ENCODE measurements around the gene IGFBP5.
A peak's percentile ranks its signal among the peaks of the same experiment; 100 is the strongest.

IGFBP5 gene

DNA sequence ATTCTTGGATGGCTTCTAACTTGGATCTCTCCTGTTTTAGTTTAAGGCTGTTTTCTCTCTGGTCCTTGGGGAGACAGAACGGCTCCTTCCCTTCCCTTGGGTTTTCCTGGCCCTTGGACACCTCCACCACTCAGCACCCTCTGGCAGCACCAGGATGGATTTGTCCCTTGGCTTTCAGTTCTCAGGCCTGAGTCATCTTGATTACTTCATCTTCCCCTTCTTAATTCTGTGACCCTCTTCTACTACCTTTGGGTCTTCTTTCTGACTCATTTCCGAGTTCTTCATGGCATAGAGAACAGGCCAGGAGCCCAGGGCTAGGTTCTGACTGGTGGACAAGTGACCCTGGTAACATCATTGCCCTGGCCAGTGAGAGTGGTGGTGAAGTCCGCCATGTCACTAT lies 47.2 kb downstream of the IGFBP5 start:
- no peak for DNase-seq (ENCODE audit: low read depth in 2 of 2, low spot score in 1 of 2)

DNA sequence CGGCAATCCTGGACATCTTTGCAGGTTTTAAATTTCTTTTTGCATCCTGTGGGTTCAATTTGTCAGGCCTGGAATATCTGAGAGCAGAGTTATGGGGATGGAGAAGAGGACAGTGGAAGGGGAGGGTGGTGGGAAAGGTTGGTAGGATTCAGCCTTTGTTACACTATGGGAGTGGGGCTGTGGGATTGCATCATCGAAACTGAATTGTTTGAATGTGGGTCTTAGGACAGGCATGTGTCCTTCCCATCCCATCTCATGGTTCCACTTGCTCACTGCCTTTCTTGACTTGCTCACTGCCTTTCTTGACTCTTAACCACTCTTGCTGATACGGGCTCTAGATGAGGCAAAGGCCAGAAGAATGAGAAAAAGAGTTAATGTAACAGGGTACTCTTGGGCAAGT lies 49.2 kb downstream of the IGFBP5 start:
- DNase-seq (ENCODE audit: low read depth in 2 of 2, low spot score in 1 of 2): no peak

DNA sequence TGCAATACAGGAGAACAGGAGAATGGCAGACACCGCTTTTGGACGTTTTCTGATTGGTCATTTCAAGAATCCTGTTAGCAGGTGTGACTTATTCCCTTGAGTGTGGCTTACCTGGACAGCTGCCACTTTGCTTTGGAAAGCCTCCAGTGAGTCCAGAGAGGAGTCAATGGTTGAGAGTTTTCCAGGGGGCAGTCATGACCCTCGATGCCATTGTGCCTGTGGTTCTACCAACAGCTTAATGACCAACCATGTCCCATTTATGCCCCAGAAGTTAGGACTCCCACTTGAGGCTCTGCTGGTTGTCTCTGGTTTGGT lies 49.8 kb downstream of the IGFBP5 start:
- DNase-seq (ENCODE audit: low read depth in 2 of 2, low spot score in 1 of 2): no peak

DNA sequence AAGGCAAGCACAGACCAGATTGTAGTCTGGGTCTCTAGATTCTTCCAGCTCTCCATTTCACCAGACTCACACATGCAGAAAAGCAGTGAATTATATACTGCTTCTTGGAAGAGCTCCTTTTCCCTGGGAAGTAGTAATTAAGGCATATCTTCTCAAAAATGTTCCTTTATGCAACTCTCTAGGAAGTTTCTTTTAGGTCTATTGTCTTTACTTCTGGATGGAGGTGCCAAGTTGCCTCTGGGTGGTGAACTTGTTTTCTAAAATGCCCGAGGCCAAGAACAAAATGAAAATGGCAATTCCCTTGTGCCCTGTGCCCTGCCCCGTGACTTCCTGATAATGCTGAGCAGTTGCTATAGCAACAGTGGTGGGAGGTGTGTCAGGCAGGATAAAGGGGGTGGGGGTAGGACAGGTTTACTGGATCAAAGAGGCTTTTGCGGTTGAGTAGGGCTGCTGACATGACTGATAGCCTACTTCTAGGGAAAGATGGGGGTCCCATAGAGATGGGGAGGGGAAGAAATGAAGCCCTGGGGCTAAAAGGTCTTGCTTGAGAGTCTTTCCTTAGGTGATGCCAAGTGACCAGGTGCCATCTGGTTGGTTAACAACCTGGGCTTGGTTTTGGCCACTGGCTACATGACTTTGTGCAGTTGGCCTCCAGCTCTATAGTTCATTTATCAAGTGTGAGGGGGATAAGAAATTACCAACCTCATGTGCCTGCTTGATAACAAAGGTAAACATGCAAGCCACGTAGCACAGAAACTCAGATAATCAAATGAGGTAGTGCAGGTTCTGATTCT lies 50.3 kb downstream of the IGFBP5 start:
- DNase-seq (ENCODE audit: low read depth in 2 of 2, low spot score in 1 of 2): no peak

GRCh38 chr2:216643986-216644659 lies 51.2 kb downstream of the IGFBP5 start:
- no peak for DNase-seq (ENCODE audit: low read depth in 2 of 2, low spot score in 1 of 2)

- no peak for DNase-seq (ENCODE audit: low read depth in 2 of 2, low spot score in 1 of 2)
Observed at GRCh38 chr2:216637472-216637871, 57.9 kb downstream of the IGFBP5 start.

DNA sequence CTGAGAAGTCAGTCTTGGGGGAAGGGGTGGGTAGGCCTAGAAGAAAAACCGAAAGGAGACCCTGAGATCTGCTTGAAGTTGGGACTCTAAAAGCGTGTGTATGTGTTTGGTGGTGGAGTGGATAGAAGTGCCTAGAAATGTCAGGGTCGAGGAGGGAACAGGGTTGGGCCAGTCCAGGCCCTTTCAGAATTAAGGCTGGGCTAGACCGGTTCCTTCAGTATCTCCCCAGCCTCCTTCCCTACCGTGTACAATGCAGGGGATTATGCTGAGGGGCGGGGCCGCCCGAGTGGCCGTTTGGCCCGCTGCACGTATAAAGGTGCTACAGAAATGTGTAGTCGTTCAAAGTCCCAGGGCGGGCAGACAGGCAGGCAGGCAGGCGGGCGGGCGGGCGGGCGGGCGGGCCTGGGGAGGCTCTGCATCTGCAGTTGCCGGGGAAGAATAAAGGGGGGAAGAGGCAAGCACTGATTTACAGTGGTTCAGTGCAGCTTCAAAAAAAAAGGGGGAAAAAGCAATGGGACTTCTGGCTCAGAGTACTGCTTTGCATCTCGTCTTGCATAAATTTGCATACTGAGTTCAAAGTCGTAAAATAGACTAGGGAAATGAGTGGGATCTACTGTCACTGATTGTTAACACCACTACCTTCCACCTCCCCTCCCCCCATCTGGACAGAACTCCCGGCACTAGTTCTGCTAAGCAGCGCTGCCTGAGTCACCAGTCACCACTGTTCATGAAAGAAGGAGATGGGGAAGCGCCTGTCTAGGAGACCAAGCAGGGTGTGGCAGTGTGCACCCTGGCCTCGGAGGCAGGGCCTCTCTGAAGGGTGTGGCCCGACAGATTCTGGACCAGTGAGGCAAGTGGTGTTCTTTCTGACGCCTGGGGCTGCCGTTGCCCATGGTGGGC lies 58.5 kb downstream of the IGFBP5 start:
- DNase-seq (ENCODE audit: low read depth in 2 of 2, low spot score in 1 of 2): no peak

DNA sequence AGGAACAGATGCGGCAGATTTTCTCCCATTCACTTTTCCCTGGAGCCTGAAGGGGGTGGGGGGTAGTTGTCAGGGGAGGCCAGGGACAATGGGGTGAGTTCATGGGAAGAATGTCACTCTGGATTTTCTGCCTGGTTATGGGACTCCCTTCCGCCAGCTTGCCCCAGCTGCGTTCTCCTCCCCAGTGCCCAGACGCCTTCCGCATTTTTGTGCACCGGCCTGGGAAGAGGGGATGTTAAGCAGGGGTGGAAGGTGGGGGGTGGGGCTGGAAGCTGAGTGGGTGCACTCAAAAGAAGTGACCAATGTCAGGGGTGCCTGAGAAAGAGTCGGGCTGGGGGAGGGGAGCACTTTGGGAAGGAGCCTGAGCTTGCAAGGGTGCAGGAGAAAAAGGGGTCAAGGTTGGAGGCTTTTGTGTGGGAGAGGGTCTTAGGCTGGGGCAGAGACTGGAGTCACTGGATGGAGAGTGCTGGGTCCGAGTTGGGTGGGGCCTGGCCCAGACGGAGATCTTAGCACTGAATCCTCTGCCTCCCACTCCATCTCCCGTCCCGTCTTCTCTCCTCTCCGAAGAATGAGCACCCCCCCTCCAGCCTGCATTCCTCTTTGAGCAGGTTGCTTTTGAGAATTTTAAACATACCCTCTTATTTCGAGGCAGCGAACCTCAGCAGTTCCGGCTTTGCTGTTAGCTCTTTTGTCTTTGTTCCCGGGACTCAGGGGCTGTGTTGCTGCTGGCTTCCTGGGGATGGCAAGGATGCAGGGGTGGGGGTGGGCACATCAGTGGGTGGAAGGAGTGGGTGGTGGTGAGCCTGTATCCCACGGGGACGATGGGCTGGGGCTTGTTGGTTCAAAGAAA lies 59.4 kb downstream of the IGFBP5 start:
- DNase-seq (ENCODE audit: low read depth in 2 of 2, low spot score in 1 of 2): no peak

DNA sequence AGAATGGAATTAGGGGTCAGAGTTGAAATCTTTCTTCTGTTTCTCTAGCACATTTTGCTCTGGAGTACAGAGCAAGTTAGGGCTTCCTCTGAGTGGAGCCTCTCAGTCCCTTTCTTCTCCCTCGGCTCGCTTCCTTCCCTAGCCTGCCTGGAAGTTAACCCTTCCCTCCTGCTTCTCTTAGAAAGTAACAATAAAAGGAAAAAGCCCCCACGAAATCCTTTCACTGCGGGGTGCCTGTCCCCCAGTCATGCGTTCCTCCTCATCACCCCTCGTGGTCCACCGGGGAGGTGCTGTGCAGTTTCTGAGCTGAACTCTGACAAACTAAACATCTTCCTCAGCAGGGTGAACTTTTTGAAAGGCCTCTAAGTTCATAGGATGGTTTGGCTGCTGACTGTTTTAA lies 60.2 kb downstream of the IGFBP5 start:
- no peak for DNase-seq (ENCODE audit: low read depth in 2 of 2, low spot score in 1 of 2)

- DNase-seq (ENCODE audit: low read depth in 2 of 2, low spot score in 1 of 2): no peak
Observed at GRCh38 chr2:216634370-216635148, 60.8 kb downstream of the IGFBP5 start.

- no peak for DNase-seq (ENCODE audit: low read depth in 2 of 2, low spot score in 1 of 2)
Observed at GRCh38 chr2:216633616-216634369, 61.6 kb downstream of the IGFBP5 start.

GRCh38 chr2:216632952-216633615 lies 62.3 kb downstream of the IGFBP5 start, which contains the start of gene IGFBP2:
IGFBP2 (plus strand) TSS chr2:216633420; CDS start chr2:216633524, 104 bp downstream.
- DNase-seq (ENCODE audit: low read depth in 2 of 2, low spot score in 1 of 2): peak in 1 of 2 donors; percentile 1

DNA sequence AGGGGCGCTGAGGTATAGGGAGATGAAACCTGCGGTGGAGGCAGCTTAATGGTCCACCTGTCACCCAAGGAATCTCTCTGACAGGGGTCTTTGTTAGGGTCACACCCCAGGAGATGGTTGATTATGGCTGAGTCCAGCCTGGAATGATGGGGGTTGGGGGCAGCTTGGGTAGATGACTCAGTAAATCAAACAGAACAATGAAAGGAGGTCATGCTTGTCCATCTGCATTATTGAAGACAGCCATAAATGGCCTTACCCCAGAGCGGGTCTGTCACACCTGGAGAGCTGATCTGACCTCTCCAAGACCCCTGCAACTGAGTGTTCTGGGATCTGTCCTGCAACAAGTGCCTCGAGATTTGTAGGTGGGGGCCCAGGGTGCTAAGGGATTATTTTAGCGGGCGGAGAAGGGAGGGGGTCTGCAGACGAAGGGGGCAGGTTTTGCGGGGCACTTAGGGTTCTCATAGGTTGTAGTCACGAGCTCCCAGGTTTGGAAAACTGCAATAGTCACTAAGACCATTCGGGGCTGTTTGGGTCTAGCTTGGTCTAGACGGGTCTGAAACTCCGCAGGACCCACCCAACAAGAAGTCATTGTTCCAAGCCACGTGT lies 62.9 kb downstream of the IGFBP5 start:
- no peak for DNase-seq (ENCODE audit: low read depth in 2 of 2, low spot score in 1 of 2)

- DNase-seq (ENCODE audit: low read depth in 2 of 2, low spot score in 1 of 2): no peak
Observed at GRCh38 chr2:216629784-216630183, 65.6 kb downstream of the IGFBP5 start.

DNA sequence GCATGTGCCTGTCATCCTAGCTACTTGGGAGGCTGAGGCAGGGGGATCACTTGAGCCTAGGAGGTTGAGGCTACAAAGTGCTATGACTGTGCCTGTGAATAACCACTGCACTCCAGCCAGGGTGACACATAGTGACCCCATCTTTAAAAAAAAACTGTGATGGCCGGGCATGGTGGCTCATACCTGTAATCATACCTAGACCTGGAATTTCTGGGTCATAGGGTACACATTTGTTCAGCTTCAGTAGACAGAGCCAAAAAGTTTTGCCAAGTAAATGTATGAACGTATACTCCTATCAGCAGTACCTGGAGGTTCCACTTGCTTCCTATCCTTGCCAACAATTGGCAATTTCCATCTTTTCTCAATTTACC lies 68.5 kb downstream of the IGFBP5 start:
- DNase-seq (ENCODE audit: low read depth in 2 of 2, low spot score in 1 of 2): no peak

DNA sequence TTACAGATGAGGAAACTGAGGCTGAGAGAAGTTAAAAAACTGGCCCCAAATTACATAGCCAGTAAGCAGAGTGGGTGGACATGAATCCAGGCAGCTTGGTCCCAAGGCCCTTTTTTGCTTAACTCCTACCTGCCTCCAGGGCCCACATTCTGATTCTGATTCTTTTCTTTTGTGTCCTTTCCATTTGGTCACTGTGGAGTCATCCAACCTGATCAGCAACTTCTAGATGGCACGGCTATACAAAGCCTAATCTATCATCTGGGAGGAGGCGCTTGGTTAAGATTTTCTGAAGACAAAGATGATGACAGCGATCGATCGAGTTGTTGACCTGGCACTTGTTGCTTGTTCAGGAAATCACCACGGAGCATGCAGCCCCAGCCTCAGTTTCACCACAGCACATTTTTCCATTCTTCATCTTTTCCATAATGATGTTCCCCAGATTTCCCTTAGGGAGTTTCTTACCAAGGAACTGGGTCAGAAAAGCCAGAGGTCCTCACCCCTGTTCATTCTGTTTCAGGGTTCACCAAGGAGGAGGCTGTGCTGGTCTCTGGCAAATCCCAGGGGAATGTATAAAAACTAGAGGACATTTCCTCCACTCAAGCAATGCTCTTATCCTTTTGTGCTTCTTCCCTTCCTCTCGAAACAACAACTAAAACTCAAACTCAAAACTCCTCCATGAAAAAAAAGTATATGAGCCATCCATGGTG lies 69.0 kb downstream of the IGFBP5 start:
- no peak for DNase-seq (ENCODE audit: low read depth in 2 of 2, low spot score in 1 of 2)

DNA sequence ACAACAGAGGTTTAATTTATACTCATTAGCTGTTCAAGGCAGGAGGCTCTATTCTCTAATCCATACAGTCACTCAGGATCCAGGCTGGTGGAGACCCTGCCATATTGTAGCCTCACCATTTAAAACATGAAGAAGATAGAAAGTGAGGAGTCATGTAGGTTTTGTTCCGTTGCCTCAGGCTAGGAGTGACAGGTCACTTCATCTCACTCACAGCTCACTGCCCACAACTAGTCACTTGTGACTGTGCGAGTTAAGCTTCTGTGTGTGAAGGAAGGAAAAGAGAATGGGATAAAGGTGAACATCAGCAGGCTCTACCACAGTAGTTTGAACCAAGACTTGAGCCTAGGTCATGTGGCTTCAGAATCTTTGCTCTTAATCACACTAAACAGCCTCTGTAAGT lies 71.1 kb downstream of the IGFBP5 start:
- DNase-seq (ENCODE audit: low read depth in 2 of 2, low spot score in 1 of 2): no peak

GRCh38 chr2:216622526-216622925 lies 72.8 kb downstream of the IGFBP5 start:
- no peak for DNase-seq (ENCODE audit: low read depth in 2 of 2, low spot score in 1 of 2)
